IPS-NIHi7 (cell line): ENCODE results near the gene KCND1.

Source experiments
- DNase-seq: peaks from one replicate; pipeline ENCODE4 v3.0.0; 2012; ENCODE audit warnings: mixed read lengths; ENCODE audit errors: extremely low spot score

The KCND1 gene

GRCh38 chrX:48913605-48914366 lies 57.9 kb downstream of the KCND1 start:
- DNase-seq, result no peak

DNA sequence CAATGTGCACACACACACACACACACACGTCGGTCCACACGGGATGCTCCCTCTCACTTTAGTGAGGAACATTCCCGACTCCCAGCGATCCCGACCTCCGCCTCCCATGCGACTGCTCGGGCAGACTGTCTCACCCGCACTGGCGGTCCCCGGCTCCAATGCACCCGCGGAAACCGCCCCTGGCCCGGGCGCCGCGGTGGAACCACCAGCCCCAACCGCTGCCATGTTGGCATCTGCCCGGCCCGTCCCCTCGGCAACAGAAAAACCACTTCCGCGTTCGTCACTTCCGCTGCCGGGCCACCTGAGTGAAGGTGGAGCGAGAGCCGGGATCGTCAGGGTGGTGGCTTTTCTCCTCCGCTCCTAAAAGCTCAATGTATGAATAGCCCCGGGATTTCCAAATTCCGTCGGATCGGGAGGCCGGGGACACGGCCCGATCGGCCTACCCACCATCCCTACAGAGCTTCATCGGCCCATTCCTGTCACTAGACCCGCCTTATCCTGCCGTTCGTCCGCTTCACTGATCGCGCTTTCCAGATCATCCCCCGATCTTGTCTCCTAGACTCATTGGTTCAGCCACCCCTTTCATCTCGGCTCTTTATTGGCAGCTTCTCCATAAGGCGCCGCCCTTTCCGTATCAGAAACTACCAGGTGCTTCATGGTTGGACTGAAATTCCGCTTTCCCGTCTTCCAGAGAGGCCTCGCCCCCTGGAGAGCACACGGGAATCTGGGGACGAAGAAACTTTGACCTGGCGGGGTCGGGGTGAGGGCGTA lies 60.0 kb downstream of the KCND1 start, which contains the start of gene SLC35A2:
Gene SLC35A2, minus strand, starts transcription at position 235 of the 771 bp plus-strand sequence. Its CDS starts 10 bp downstream, at position 225.
- DNase-seq, result peak; percentile 60
